Epithelial cell of esophagus (primary cell): ENCODE measurements around the gene NR5A2.
A peak's percentile ranks its signal among the peaks of the same experiment; 100 is the strongest.

Experiments
- DNase-seq: peaks from one replicate; pipeline ENCODE4 v3.0.0; 2010; ENCODE audit warnings: low read depth
- H3K4me3 ChIP-seq: 2 replicates; pipeline ENCODE4 v1.5.1; 2011; ENCODE audit warnings: mild to moderate bottlenecking, low read length, control low read depth
- CTCF ChIP-seq: IDR thresholded peaks from 2 replicates; pipeline ENCODE4 v1.5.1; 2011; ENCODE audit warnings: low read depth, mild to moderate bottlenecking, low read length, control low read depth, inconsistent platforms; ENCODE audit not compliant: insufficient read depth; ENCODE audit errors: missing control alignments

The NR5A2 gene

GRCh38 chr1:200079232-200079940, 51.9 kb downstream of the NR5A2 start:
- TF ChIP-seq CTCF: no peak
- H3K4me3 ChIP-seq: no peak overlapping the region
- DNase-seq: no peak

- TF ChIP-seq CTCF: no peak
- H3K4me3 ChIP-seq: no peak overlapping the region
- DNase-seq: no peak
These were observed 53.9 kb downstream of the NR5A2 start for GRCh38 chr1:200081151-200081968.

- H3K4me3 ChIP-seq: no peak overlapping the region
- DNase-seq: no peak
- TF ChIP-seq CTCF: no peak
These were observed 54.4 kb downstream of the NR5A2 start for GRCh38 chr1:200081969-200082245.

GRCh38 chr1:200082329-200082728, 54.8 kb downstream of the NR5A2 start:
- no peak overlapping the region for H3K4me3 ChIP-seq
- no peak for DNase-seq
- TF ChIP-seq CTCF: no peak

GRCh38 chr1:200090252-200091159, 63.0 kb downstream of the NR5A2 start:
- no peak overlapping the region for H3K4me3 ChIP-seq
- peak; percentile 40 for TF ChIP-seq CTCF
- peak; percentile 13 for DNase-seq

- no peak for TF ChIP-seq CTCF
- DNase-seq: peak; percentile 82
- H3K4me3 ChIP-seq: no peak overlapping the region
These were observed 67.6 kb downstream of the NR5A2 start for GRCh38 chr1:200095057-200095577.
